K562 (cell line): ENCODE measurements around the gene CDC5L. TPM values are rescaled to one million over a fixed set of nuclear protein-coding genes. Genes with fewer than 3 reads are reported as not detected.
A peak's percentile ranks its signal among the peaks of the same experiment; 100 is the strongest.

Source experiments
- ATAC-seq: fragments of 200-7000 bp; cut with Tn5 transposase; 3 replicates; pipeline ENCODE4 v1.9.1; 2020; ENCODE audit warnings: moderate library complexity
- BruUV-seq: library from RNA; stranded (reverse); fragments of 400-500 nt; replicated peaks from 2 replicates; lab custom pipeline; 2021; lab: Mats Ljungman, UMichigan
- CTCF ChIA-PET: fragments of 300-600 bp; formaldehyde crosslinking; extraction: SDS; loops from one replicate; lab custom pipeline; 2021; ENCODE audit warnings: low intra/inter-chr PET ratio; lab: Yijun Ruan, JAX
- POLR2A ChIA-PET: fragments of 300-600, 350-650 bp; sonication (Branson Sonifier 250); formaldehyde crosslinking; extraction: SDS; loops from one replicate; lab custom pipeline; 2021; ENCODE audit warnings: antibody characterized with exemption, inconsistent platforms; lab: Yijun Ruan, JAX
- DNase-seq, 4 experiments: peaks; one replicate each; pipeline versions ENCODE4 v3.0.0 to v3.0.0-alpha.2; 2011 to 2018; ENCODE audit warnings: low spot score in 3 of 4, mixed read lengths in 3 of 4; ENCODE audit errors: extremely low read depth in 1 of 4
- FAIRE-seq: peaks from 2 replicates; lab custom pipeline; 2011; peaks lifted over from hg19 to GRCh38; lab: Jason Lieb, UNC
- H2AFZ ChIP-seq: 2 replicates; pipeline ENCODE4 v1.6.0; 2011; ENCODE audit warnings: low read depth, low read length, control low read depth, inconsistent platforms
- H3K27ac ChIP-seq: fragments of 200-600 bp; 3 replicates; pipeline ENCODE4 v1.8.0; 2011; ENCODE audit warnings: low read depth, mild to moderate bottlenecking, control low read depth, inconsistent platforms, low read length, moderate library complexity, mixed read lengths; ENCODE audit errors: extremely low read depth
- H3K27me3 ChIP-seq, 2 experiments: fragments of 300-600 bp in 1 of 2; 2 replicates in 1 of 2; 3 replicates in 1 of 2; pipeline versions ENCODE4 v1.6.0 to v1.8.0; 2011; ENCODE audit warnings: inconsistent platforms in 2 of 2, low read length in 2 of 2, mild to moderate bottlenecking in 1 of 2, mixed read lengths in 1 of 2, moderate library complexity in 1 of 2; ENCODE audit not compliant: control insufficient read depth in 2 of 2, insufficient read depth in 2 of 2
- H3K36me3 ChIP-seq: fragments of 300-600 bp; 3 replicates; pipeline ENCODE4 v1.8.0; 2011; ENCODE audit warnings: mild to moderate bottlenecking, low read length, inconsistent platforms; ENCODE audit not compliant: control insufficient read depth, insufficient read depth
- H3K4me1 ChIP-seq, 2 experiments: fragments of 200-600 bp in 1 of 2; replicated peaks in 1 of 2; 2 replicates in 1 of 2; 3 replicates in 1 of 2; pipeline versions ENCODE4 v1.5.1 to v1.8.0; 2011; ENCODE audit warnings: inconsistent platforms in 2 of 2, low read length in 2 of 2, mild to moderate bottlenecking in 1 of 2, mixed read lengths in 1 of 2, moderate library complexity in 1 of 2; ENCODE audit not compliant: control insufficient read depth in 2 of 2, insufficient read depth in 2 of 2
- H3K4me2 ChIP-seq: 2 replicates; pipeline ENCODE4 v1.6.1; 2011; ENCODE audit warnings: low read length, control low read depth, inconsistent platforms, mixed read lengths; ENCODE audit not compliant: insufficient read depth
- H3K4me3 ChIP-seq: fragments of 200-600 bp; sonication (generic), shearing (Covaris generic); 2 replicates; pipeline ENCODE4 v1.5.1; 2016; ENCODE audit warnings: control low read depth, inconsistent platforms
- H3K79me2 ChIP-seq: fragments of 200-600 bp; 3 replicates; pipeline ENCODE4 v1.8.0; 2011; ENCODE audit warnings: low read length, inconsistent platforms; ENCODE audit not compliant: control insufficient read depth, insufficient read depth
- H3K9ac ChIP-seq, 2 experiments: 2 replicates each; pipeline versions ENCODE4 v1.6.0 to v1.6.1; 2011; ENCODE audit warnings: low read depth in 2 of 2, low read length in 2 of 2, control low read depth in 1 of 2, inconsistent platforms in 1 of 2, mild to moderate bottlenecking in 1 of 2, mixed read lengths in 1 of 2; ENCODE audit not compliant: insufficient read depth in 1 of 2
- H3K9me1 ChIP-seq: one replicate; pipeline ENCODE4 v1.6.0; 2011; ENCODE audit warnings: inconsistent platforms, mild to moderate bottlenecking, low read length, moderate library complexity; ENCODE audit not compliant: control insufficient read depth, insufficient read depth
- H3K9me3 ChIP-seq: replicated peaks from 2 replicates; pipeline ENCODE4 v1.5.1; 2011; ENCODE audit warnings: low read depth, low read length, inconsistent platforms; ENCODE audit not compliant: control insufficient read depth, insufficient read depth
- H4K20me1 ChIP-seq: replicated peaks from 2 replicates; pipeline ENCODE4 v1.6.1; 2011; ENCODE audit warnings: low read length, inconsistent platforms, mixed read lengths; ENCODE audit not compliant: control insufficient read depth, insufficient read depth
- C11orf30 ChIP-seq: fragments of 450-650 bp; IDR thresholded peaks from 2 replicates; pipeline ENCODE4 v1.6.1; 2016; ENCODE audit warnings: low read depth, mild to moderate bottlenecking
- HIVEP1 ChIP-seq: fragments of 250-450 bp; sonication (Bioruptor Pico); IDR thresholded peaks from 2 replicates; pipeline ENCODE4 v1.4.0; 2020; ENCODE audit warnings: mild to moderate bottlenecking
- MAFG ChIP-seq: fragments of 450-650 bp; conservative IDR thresholded peaks from 2 replicates; pipeline ENCODE4 v1.6.1; 2016; ENCODE audit warnings: missing genetic modification characterization, missing compliant biosample characterization
- MAFK ChIP-seq: IDR thresholded peaks from 2 replicates; pipeline ENCODE4 v1.6.1; 2011; ENCODE audit warnings: low read length, improper control_type of control experiment
- MTA2 ChIP-seq: fragments of 450-650 bp; IDR thresholded peaks from 2 replicates; pipeline ENCODE4 v1.6.1; 2016; ENCODE audit warnings: low read depth
- U2AF2 ChIP-seq: fragments of 200-400 bp; formaldehyde crosslinking; optimal IDR thresholded peaks from 2 replicates; pipeline ENCODE3; 2017; ENCODE audit warnings: low read depth, mild to moderate bottlenecking, low read length
- ZNF316 ChIP-seq: fragments of 450-650 bp; IDR thresholded peaks from 2 replicates; pipeline ENCODE4 v1.6.1; 2016
- ZNF77 ChIP-seq: fragments of 250-450 bp; sonication (Bioruptor Pico); IDR thresholded peaks from 2 replicates; pipeline ENCODE4 v1.5.0; 2020
- ZNF780A ChIP-seq: fragments of 250-450 bp; sonication (Bioruptor Pico); IDR thresholded peaks from 2 replicates; pipeline ENCODE4 v1.5.0; 2021; ENCODE audit warnings: mild to moderate bottlenecking
- WGBS: fragments of 100-300 bp; shearing (Covaris generic); methylation state at CpG from one replicate; pipeline ENCODE4 v1.1.6; 2016; ENCODE audit warnings: low coverage, mixed read lengths; ENCODE audit not compliant: insufficient coverage; ENCODE audit errors: missing lambda C conversion rate; 5-methylcytosine and 5-hydroxymethylcytosine counted together
- in situ Hi-C: fragments of 300-500 bp; cut with MboI; formaldehyde crosslinking; loops from 4 replicates; pipeline ENCODE4 v1.15.0; 2018; ENCODE audit warnings: inconsistent platforms, mixed read lengths
- intact Hi-C: fragments of 100-400 bp; cut with micrococcal nuclease; formaldehyde crosslinking; loops from 2 replicates; pipeline ENCODE4 v1.14.2; 2022
- polyA plus RNA-seq, 8 experiments: library from polyadenylated mRNA; depleted of rRNA in 4 of 8; stranded (reverse) in 5 of 8; unstranded in 3 of 8; fragments of >200 nt; fragmentation: Nextera tagmentation in 2 of 8; fragmentation: Illumina TruSeq in 1 of 8; extraction: Ambion mirVana in 2 of 8; extraction: Trizol in 1 of 8; gene quantifications; 2 replicates each; pipeline versions ENCODE4 v1.2.1 to v1.2.3, GENCODE V29; 2011 to 2014; ENCODE audit warnings: inconsistent platforms in 1 of 8, missing spikeins in 1 of 8
- total RNA-seq, 7 experiments: library from RNA; depleted of rRNA in 6 of 7; stranded (reverse); fragments of >200 nt in 6 of 7; fragmentation: Illumina TruSeq in 2 of 7; extraction: Trizol in 2 of 7; gene quantifications; 2 replicates each; pipeline versions ENCODE4 v1.2.1 to v1.2.3, GENCODE V29; 2011 to 2021; ENCODE audit warnings: low replicate concordance in 1 of 7

CDC5L gene
- total and polyA plus RNA-seq, 9 of the 15 experiments (the other 6 are each of a cell fraction or from before 2014, with no cell fraction given): 22.3 to 44.2 (median 30.8) TPM

DNA sequence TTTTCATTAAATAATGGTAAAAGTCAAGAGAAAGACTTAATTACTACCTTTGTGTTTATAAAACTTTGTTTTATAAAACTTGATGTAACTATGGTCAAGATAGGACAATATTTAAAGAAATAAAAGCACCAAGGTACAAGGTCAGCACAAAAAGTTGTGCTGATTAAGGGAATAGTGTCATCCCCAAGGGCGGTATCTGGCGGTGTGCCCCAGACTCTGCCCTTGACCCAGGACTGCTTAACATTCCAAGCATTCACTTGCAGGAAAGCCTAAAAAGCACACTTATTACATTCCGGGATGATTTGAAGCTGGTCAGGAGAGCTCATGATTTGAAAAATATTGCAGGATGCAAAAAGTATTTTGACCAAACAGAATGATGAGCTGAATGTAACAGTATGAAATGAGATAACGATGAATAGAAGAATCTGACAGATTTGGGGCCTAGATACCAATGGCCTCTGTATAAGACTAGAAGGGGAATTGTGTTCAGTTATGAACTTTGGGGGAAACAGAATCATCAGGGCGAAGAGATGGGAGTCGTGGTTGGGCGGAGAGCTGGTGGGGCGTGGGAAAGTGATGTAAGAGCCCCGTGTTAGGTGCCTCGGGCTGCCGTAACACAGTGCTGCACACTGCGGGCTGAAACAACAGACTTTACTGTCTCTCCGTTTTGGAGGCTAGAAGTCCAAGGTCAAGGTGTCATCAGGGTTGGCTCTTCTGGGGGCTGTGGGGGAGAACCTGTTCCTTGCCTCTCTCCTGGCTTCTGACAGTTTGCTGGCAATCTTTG, 77.2 kb downstream of the CDC5L start:
- FAIRE-seq: no peak
- POLR2A ChIA-PET: interaction anchor here (0.5 to 0.6 kb wide), 4 partner anchors 163 to 456 kb away, joined by 3 read pairs; no protein-coding TSS in a partner anchor
- TF ChIP-seq HIVEP1 (CRISPR knock-in tag) (no peak), MAFG (tag) (peak; percentile 16; the same call in 1 of the 2 replicates), C11orf30 (0 out of 2 replicates have a peak, but pooled peaks have one; percentile 20), ZNF316 (peak; percentile 60), ZNF77 (CRISPR knock-in tag) (no peak)
- Histone ChIP-seq H2AFZ (peak overlapping the region; percentile 22; the same call in 1 of the 2 replicates), H3K4me3 (no peak overlapping the region), H3K27ac (no peak overlapping the region), H3K4me2 (no peak overlapping the region), H3K9ac (no peak overlapping the region), H3K9me3 (no peaks in the 10 kb centered on the region), H3K79me2 (no peaks in the 10 kb centered on the region), H4K20me1 (no peaks in the 10 kb centered on the region), H3K4me1 (peaks cover 9 to 11% of the 10 kb centered on the region in 2 experiments; a peak in 4 of 5 replicates), H3K9me1 (no peaks in the 10 kb centered on the region), H3K36me3 (no peaks in the 10 kb centered on the region), H3K27me3 (no peaks in the 10 kb centered on the region)
- no peak for ATAC-seq
- intact Hi-C loops (no loop called here), in situ Hi-C loops (no loop called here)
- CTCF ChIA-PET: interaction anchor here (0.7 kb wide), 1 partner anchor 9 kb away, joined by 3 read pairs; no protein-coding TSS in a partner anchor
- no TSS peak for BruUV-seq
- DNase-seq: no peak
- WGBS: 43% methylated on average over 13 of the region's 13 CpGs

DNA sequence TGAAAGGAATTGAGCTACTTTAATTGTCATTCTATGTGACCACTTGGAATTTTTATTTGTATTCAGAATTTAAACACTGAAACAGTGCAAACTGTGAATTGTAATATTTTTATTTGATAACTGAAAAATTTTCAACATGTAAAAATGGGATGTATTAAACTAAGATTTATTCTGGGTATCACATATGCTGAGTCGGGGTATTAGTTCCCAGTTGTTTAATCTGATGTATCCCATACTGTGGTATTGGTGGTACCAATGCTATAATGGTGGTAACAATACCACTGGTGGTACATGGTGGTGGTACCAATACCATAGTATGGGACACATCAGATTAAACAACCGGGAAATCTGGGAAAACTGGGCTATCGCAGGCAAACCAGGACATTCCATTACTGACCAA, 79.4 kb downstream of the CDC5L start:
- H3K36me3 ChIP-seq: no peaks in the 10 kb centered on the region
- H4K20me1 ChIP-seq: no peaks in the 10 kb centered on the region
- no peaks in the 10 kb centered on the region for H3K9me1 ChIP-seq
- no peak overlapping the region for H3K9ac ChIP-seq
- in situ Hi-C loops: no loop called here
- TF ChIP-seq ZNF780A: no peak
- TF ChIP-seq U2AF2: no peak
- TF ChIP-seq MTA2: no peak
- TF ChIP-seq ZNF316: peak; percentile 49; the same call in 1 of the 2 replicates
- peak; percentile 29; the same call in 1 of the 2 replicates for TF ChIP-seq C11orf30
- TF ChIP-seq MAFK: 0 out of 2 replicates have a peak, but pooled peaks have one; percentile 14
- TF ChIP-seq, all 486 proteins: peak for 3
- H3K4me1 ChIP-seq: peaks cover 25 to 28% of the 10 kb centered on the region in 2 experiments; a peak in 4 of 5 replicates
- 7% methylated on average over 3 of the region's 3 CpGs for WGBS
- no peak for ATAC-seq
- H3K4me2 ChIP-seq: no peak overlapping the region
- BruUV-seq: no TSS peak
- no peak overlapping the region for H2AFZ ChIP-seq
- POLR2A ChIA-PET: interaction anchor here (1.2 kb wide), 1 partner anchor 9 kb away, joined by 3 read pairs; no protein-coding TSS in a partner anchor
- intact Hi-C loops: no loop called here
- no peak for FAIRE-seq
- H3K4me3 ChIP-seq: no peak overlapping the region
- CTCF ChIA-PET: no interaction called here
- no peak overlapping the region for H3K27ac ChIP-seq
- H3K79me2 ChIP-seq: no peaks in the 10 kb centered on the region
- no peak for DNase-seq
- no peaks in the 10 kb centered on the region for H3K9me3 ChIP-seq
- no peaks in the 10 kb centered on the region for H3K27me3 ChIP-seq
